GM06990 (cell line): ENCODE data around the gene CDC42EP3.

Source experiments
- DNase-seq: peaks from one replicate; pipeline ENCODE4 v3.0.0-alpha.2; 2011; ENCODE audit not compliant: insufficient read length; ENCODE audit errors: extremely low read depth
- H3K27me3 ChIP-seq: replicated peaks from 2 replicates; pipeline ENCODE4 v1.6.0; 2011; ENCODE audit warnings: low read length; ENCODE audit not compliant: control insufficient read depth, insufficient read depth
- H3K36me3 ChIP-seq: 2 replicates; pipeline ENCODE4 v1.5.1; 2011; ENCODE audit warnings: low read length; ENCODE audit not compliant: control insufficient read depth, insufficient read depth
- H3K4me3 ChIP-seq: replicated peaks from 2 replicates; pipeline ENCODE4 v1.5.1; 2011; ENCODE audit warnings: low read depth, mild to moderate bottlenecking, control low read depth, low read length
- TF ChIP-seq, protein P1 (sequence below): IDR thresholded peaks from 2 replicates; pipeline ENCODE4 v1.5.1; 2011; ENCODE audit warnings: low read length, control low read depth, mild to moderate bottlenecking, inconsistent platforms; ENCODE audit not compliant: insufficient read depth, poor library complexity, severe bottlenecking

CDC42EP3 gene

GRCh38 chr2:37625796-37626571, 45.5 kb downstream of the CDC42EP3 start:
- Histone ChIP-seq H3K4me3 (peak overlapping the region; percentile 54), H3K27me3 (no peaks in the 10 kb centered on the region), H3K36me3 (no peaks in the 10 kb centered on the region; the same call in 1 of the 2 replicates)
- DNase-seq = no peak
- TF ChIP-seq, protein P1, sequence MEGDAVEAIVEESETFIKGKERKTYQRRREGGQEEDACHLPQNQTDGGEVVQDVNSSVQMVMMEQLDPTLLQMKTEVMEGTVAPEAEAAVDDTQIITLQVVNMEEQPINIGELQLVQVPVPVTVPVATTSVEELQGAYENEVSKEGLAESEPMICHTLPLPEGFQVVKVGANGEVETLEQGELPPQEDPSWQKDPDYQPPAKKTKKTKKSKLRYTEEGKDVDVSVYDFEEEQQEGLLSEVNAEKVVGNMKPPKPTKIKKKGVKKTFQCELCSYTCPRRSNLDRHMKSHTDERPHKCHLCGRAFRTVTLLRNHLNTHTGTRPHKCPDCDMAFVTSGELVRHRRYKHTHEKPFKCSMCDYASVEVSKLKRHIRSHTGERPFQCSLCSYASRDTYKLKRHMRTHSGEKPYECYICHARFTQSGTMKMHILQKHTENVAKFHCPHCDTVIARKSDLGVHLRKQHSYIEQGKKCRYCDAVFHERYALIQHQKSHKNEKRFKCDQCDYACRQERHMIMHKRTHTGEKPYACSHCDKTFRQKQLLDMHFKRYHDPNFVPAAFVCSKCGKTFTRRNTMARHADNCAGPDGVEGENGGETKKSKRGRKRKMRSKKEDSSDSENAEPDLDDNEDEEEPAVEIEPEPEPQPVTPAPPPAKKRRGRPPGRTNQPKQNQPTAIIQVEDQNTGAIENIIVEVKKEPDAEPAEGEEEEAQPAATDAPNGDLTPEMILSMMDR = no peak

DNA sequence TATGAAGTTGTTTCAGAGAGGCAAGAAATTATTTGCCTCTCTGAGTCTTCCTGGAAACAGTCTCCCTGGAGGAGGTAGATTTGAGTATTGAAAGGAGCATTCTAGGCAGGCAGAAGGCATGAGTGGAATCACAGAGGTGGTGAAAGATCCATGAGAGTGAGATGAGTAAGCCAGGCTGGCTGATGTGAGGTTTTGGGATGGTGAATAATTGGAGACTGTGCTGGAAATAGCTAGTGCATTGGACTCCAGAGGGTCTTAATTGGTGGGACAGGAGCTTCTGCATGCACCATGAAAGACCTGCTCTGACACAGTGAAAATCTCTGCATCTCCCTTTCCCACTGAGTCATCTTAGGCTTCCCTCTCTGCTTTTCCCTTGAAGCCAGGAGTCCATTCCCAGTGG, 46.3 kb downstream of the CDC42EP3 start:
- no peak for DNase-seq
- no peaks in the 10 kb centered on the region for H3K27me3 ChIP-seq

DNA sequence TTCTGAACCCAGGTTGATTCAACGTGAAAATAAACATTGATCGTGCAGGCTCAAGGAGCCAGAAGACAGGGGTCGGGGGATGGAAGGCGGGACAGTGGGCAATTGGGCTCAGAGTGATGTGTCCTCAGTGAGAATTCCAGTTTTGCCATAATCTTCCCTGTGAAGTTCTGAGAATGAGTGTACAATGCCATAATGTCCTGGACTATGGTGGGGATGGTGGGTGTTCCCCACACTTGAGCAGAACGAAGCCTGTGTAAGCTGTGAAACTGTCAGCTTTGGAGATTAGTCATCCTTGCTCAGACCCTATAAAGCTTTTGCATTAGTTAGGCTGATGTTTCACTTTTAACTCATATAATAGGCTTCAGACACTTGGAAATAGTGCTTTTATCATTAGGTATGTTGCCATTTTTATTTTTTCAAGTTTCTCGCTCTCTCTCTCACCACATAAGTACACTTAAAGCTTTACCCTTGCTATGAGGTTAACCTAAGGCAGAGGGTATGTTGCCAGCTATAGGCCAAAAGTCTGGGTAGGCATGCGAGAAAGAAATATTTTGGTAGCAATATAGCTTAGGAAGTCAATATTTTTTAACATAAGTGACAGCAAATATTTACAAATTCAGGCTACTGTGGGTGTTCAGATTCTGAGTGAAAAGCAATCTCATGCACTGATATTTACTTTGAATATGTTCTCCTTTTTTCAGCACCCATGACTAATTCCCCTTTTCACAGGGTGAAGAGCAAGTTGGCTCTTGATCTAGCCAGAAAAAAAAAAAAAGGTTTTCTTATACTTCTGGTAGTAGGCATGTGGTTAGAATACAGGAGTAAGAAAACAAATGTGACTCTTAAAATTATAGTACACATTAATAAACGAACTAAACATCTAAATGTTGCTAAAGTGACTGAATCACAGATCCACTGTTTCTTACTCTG, 47.2 kb downstream of the CDC42EP3 start:
- Histone ChIP-seq H3K4me3 (peak overlapping the region; percentile 38; the same call in 1 of the 2 replicates), H3K36me3 (no peaks in the 10 kb centered on the region; the same call in 1 of the 2 replicates), H3K27me3 (no peaks in the 10 kb centered on the region)
- DNase-seq = peak; percentile 76
- TF ChIP-seq, protein P1 = no peak

More for the DNA sequence above, 46.3 kb downstream of the CDC42EP3 start:
- Histone ChIP-seq H3K4me3 (no peak overlapping the region), H3K36me3 (no peaks in the 10 kb centered on the region; the same call in 1 of the 2 replicates)
- TF ChIP-seq, protein P1 = no peak

DNA sequence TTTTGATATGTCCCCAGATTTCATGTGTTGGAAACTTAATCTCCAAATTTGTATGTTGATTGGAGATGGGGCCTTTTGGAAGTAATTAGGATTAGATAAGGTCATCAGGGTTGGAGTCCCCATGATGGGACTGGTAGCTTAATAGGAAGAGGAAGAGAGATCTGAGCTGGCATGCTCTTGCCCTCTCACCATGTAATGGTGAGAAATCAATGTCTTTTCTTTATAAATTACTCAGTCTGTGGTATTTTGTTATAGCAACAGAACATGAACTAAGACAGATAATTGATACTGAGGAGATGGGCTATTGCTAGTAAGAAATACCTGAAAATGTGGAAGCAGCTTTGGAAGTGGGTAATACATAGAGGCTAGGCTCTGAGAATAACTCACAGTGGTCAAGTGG, 48.0 kb downstream of the CDC42EP3 start:
- TF ChIP-seq, protein P1 = no peak
- no peak overlapping the region; the same call in 1 of the 2 replicates for H3K4me3 ChIP-seq

DNA sequence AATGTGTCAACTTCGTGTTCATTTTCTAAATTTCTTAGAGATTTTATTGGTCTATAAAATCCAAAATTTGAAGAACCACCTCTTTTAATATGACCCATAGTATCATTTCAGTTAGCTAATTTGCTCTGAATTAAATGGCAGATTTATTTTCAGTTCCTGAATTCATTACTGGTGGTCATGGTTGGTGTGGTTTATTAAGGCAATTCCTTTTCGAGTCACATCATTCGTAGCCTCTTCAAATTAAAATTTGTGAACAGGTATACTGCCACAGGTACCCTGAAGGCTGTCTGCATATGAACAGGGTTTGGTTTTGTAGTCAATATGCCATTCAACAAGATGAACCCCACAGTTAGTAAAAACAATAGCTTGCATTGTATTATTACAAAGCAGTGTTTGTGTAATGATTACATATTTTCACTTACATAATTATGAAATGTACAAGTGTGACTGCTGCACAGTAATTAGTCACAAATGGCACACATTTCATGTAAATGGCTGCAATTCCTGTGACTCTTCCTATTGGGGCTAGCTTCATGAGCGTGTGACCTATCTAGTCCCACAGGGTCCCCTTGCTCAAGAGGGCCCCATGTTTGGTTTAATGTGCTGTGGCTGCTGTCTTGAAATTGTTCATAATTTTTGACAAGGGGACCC, 48.9 kb downstream of the CDC42EP3 start:
- Histone ChIP-seq H3K27me3 (no peaks in the 10 kb centered on the region), H3K36me3 (no peaks in the 10 kb centered on the region), H3K4me3 (no peak overlapping the region)
- DNase-seq = no peak
- TF ChIP-seq, protein P1 = no peak

More for the DNA sequence above, 48.0 kb downstream of the CDC42EP3 start:
- Histone ChIP-seq H3K27me3 (no peaks in the 10 kb centered on the region), H3K36me3 (no peaks in the 10 kb centered on the region)
- DNase-seq = no peak
